Measurements from ENCODE around the gene TPRG1L. TPM values are rescaled to one million over a fixed set of nuclear protein-coding genes. Genes with fewer than 3 reads are reported as not detected.

Gene TPRG1L
- total and polyA plus RNA-seq, 9 donors, result 11.0 to 32.4 (median 30.0) TPM

- no peaks in the 10 kb centered on the region for H3K36me3 ChIP-seq (ENCODE audit: control insufficient read depth, insufficient read depth, low read length)
- H3K27me3 ChIP-seq (ENCODE audit: control insufficient read depth, insufficient read depth, low read length), result peaks cover 2% of the 10 kb centered on the region
- H3K9me3 ChIP-seq (replicated peaks; ENCODE audit: control insufficient read depth, low read depth, low read length), result no peaks in the 10 kb centered on the region
- DNase-seq, result no peak
- H3K4me1 ChIP-seq (ENCODE audit: control insufficient read depth, insufficient read depth, low read length), result peaks cover 22% of the 10 kb centered on the region
- H3K4me3 ChIP-seq (ENCODE audit: low read length), result no peak overlapping the region
- WGBS (ENCODE audit: insufficient coverage), result 84% methylated on average over 22 of the region's 33 CpGs
- no peak overlapping the region for H3K27ac ChIP-seq (ENCODE audit: low read length)
These were observed 33.6 kb upstream of the TPRG1L start for GRCh38 chr1:3590951-3591865.

- Histone ChIP-seq H3K27ac (ENCODE audit: low read length) (no peak overlapping the region), H3K4me3 (ENCODE audit: low read length) (no peak overlapping the region), H3K27me3 (ENCODE audit: control insufficient read depth, insufficient read depth, low read length) (peaks cover 2% of the 10 kb centered on the region), H3K4me1 (ENCODE audit: control insufficient read depth, insufficient read depth, low read length) (peaks cover 39% of the 10 kb centered on the region), H3K36me3 (ENCODE audit: control insufficient read depth, insufficient read depth, low read length) (no peaks in the 10 kb centered on the region), H3K9me3 (replicated peaks; ENCODE audit: control insufficient read depth, low read depth, low read length) (no peaks in the 10 kb centered on the region)
- 59% methylated on average over 8 of the region's 17 CpGs for WGBS (ENCODE audit: insufficient coverage)
- DNase-seq, result no peak
These were observed 31.5 kb upstream of the TPRG1L start for GRCh38 chr1:3593334-3593733.

- Histone ChIP-seq H3K9me3 (replicated peaks; ENCODE audit: control insufficient read depth, low read depth, low read length) (no peaks in the 10 kb centered on the region), H3K4me3 (ENCODE audit: low read length) (no peak overlapping the region), H3K36me3 (ENCODE audit: control insufficient read depth, insufficient read depth, low read length) (no peaks in the 10 kb centered on the region), H3K4me1 (ENCODE audit: control insufficient read depth, insufficient read depth, low read length) (peaks cover 43% of the 10 kb centered on the region), H3K27me3 (ENCODE audit: control insufficient read depth, insufficient read depth, low read length) (peaks cover 2% of the 10 kb centered on the region), H3K27ac (ENCODE audit: low read length) (no peak overlapping the region)
- 56% methylated on average over 10 of the region's 10 CpGs for WGBS (ENCODE audit: insufficient coverage)
- no peak for DNase-seq
These were observed 31.1 kb upstream of the TPRG1L start for GRCh38 chr1:3593745-3594144.

DNA sequence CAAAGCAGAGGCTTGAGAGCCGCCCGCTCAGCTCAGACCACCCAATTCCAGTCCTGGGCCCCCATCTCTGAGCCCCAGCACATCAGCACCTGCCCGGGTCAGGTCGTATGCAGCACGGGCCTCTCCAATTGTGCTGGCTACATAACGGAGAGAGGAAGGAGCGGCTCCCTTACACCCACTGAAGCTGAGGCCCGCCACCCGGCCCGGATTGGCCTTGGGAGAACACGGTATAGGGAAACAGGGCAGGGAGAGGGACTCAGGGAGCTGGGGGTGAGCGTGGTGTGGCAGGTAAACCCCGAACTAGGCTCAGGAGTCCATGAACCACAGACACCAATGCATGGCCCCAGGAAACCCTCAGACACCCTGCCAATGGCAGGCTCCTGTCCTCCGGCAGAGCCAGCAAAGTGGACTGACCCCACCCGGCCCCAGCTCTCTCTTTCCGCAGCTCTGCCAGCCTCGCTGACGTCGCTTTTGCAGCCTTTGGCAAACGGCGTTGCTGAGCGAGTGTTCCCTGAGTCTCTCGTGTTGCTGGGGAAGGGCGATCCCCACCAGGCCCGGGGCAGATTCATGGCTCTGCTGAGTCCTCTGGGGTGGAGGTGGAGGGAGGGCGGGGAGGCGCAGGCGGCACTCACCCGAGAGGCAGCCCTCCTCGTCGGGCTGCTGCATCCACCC is 30.0 kb upstream of the TPRG1L start:
- no peaks in the 10 kb centered on the region for H3K9me3 ChIP-seq (replicated peaks; ENCODE audit: control insufficient read depth, low read depth, low read length)
- no peak overlapping the region for H3K27ac ChIP-seq (ENCODE audit: low read length)
- peak; percentile 53 for DNase-seq
- H3K27me3 ChIP-seq (ENCODE audit: control insufficient read depth, insufficient read depth, low read length), result no peaks in the 10 kb centered on the region
- H3K36me3 ChIP-seq (ENCODE audit: control insufficient read depth, insufficient read depth, low read length), result no peaks in the 10 kb centered on the region
- no peak overlapping the region for H3K4me3 ChIP-seq (ENCODE audit: low read length)
- WGBS (ENCODE audit: insufficient coverage), result 71% methylated on average over 21 of the region's 31 CpGs
- peaks cover 53% of the 10 kb centered on the region for H3K4me1 ChIP-seq (ENCODE audit: control insufficient read depth, insufficient read depth, low read length)

GRCh38 chr1:3595949-3596348 is 28.9 kb upstream of the TPRG1L start:
- peaks cover 44% of the 10 kb centered on the region for H3K4me1 ChIP-seq (ENCODE audit: control insufficient read depth, insufficient read depth, low read length)
- no peak overlapping the region for H3K27ac ChIP-seq (ENCODE audit: low read length)
- H3K36me3 ChIP-seq (ENCODE audit: control insufficient read depth, insufficient read depth, low read length), result no peaks in the 10 kb centered on the region
- 92% methylated on average over 6 of the region's 7 CpGs for WGBS (ENCODE audit: insufficient coverage)
- no peak for DNase-seq
- no peaks in the 10 kb centered on the region for H3K9me3 ChIP-seq (replicated peaks; ENCODE audit: control insufficient read depth, low read depth, low read length)
- H3K4me3 ChIP-seq (ENCODE audit: low read length), result no peak overlapping the region
- no peaks in the 10 kb centered on the region for H3K27me3 ChIP-seq (ENCODE audit: control insufficient read depth, insufficient read depth, low read length)

DNA sequence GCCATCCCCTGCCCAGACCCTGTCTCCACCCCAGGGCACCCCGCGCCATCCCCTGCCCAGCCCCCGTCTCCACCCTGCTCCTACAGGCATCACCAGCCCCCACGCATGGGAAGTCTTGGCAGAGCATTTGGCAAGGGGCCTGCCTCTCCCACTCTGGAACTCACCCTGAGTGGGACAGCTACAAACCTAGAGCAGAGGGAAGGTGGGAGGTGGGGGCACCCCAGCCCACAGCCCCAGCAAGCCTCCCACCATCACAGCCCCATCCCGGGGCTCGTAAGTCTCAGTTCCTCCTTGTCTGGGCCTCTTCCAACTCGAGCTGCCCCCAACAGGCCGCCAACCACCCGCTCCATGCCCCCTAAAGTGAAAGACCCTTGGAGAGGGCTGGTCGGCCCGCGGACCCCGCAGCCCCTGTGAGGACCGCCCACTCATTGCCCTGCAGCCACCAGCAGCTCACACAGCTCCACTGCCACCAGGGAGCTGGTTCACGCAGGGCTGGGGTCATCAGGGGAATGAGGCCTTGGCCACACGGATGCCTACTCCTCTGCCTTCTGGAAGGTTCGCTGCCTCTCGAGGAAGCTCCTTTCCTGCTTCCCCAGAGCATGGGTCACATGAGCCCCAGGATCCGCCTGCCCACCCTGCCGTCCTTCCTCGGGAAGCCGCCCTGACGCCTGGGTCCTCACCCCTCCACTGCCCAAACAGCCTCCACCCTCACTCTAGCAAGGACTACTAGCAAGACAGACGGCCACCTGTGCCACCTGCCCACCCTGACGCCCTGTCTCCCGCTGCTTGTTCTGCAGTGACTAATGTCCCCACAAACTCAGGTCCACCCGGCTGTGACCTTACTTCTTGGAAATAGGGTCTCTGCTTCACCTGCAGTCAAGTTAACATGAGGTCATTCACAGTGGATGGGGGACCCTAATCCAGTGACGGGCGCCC is 27.9 kb upstream of the TPRG1L start:
- H3K27me3 ChIP-seq (ENCODE audit: control insufficient read depth, insufficient read depth, low read length), result no peaks in the 10 kb centered on the region
- no peak for DNase-seq
- 67% methylated on average over 23 of the region's 29 CpGs for WGBS (ENCODE audit: insufficient coverage)

GRCh38 chr1:3597599-3597964 is 27.2 kb upstream of the TPRG1L start:
- Histone ChIP-seq H3K4me3 (ENCODE audit: low read length) (no peak overlapping the region), H3K27me3 (ENCODE audit: control insufficient read depth, insufficient read depth, low read length) (no peaks in the 10 kb centered on the region), H3K9me3 (replicated peaks; ENCODE audit: control insufficient read depth, low read depth, low read length) (no peaks in the 10 kb centered on the region), H3K27ac (ENCODE audit: low read length) (peak overlapping the region; percentile 42), H3K4me1 (ENCODE audit: control insufficient read depth, insufficient read depth, low read length) (peaks cover 44% of the 10 kb centered on the region), H3K36me3 (ENCODE audit: control insufficient read depth, insufficient read depth, low read length) (no peaks in the 10 kb centered on the region)
- WGBS (ENCODE audit: insufficient coverage), result 36% methylated on average over 11 of the region's 11 CpGs
- DNase-seq, result no peak

More for the DNA sequence above, 27.9 kb upstream of the TPRG1L start:
- Histone ChIP-seq H3K4me1 (ENCODE audit: control insufficient read depth, insufficient read depth, low read length) (peaks cover 44% of the 10 kb centered on the region), H3K4me3 (ENCODE audit: low read length) (no peak overlapping the region), H3K9me3 (replicated peaks; ENCODE audit: control insufficient read depth, low read depth, low read length) (no peaks in the 10 kb centered on the region), H3K27ac (ENCODE audit: low read length) (no peak overlapping the region), H3K36me3 (ENCODE audit: control insufficient read depth, insufficient read depth, low read length) (no peaks in the 10 kb centered on the region)

- DNase-seq, result peak; percentile 86
- 4% methylated on average over 22 of the region's 26 CpGs for WGBS (ENCODE audit: insufficient coverage)
- Histone ChIP-seq H3K4me3 (ENCODE audit: low read length) (no peak overlapping the region), H3K27ac (ENCODE audit: low read length) (peak overlapping the region; percentile 42), H3K27me3 (ENCODE audit: control insufficient read depth, insufficient read depth, low read length) (no peaks in the 10 kb centered on the region), H3K4me1 (ENCODE audit: control insufficient read depth, insufficient read depth, low read length) (peaks cover 44% of the 10 kb centered on the region), H3K36me3 (ENCODE audit: control insufficient read depth, insufficient read depth, low read length) (no peaks in the 10 kb centered on the region), H3K9me3 (replicated peaks; ENCODE audit: control insufficient read depth, low read depth, low read length) (no peaks in the 10 kb centered on the region)
These were observed 26.7 kb upstream of the TPRG1L start for GRCh38 chr1:3598051-3598491.

DNA sequence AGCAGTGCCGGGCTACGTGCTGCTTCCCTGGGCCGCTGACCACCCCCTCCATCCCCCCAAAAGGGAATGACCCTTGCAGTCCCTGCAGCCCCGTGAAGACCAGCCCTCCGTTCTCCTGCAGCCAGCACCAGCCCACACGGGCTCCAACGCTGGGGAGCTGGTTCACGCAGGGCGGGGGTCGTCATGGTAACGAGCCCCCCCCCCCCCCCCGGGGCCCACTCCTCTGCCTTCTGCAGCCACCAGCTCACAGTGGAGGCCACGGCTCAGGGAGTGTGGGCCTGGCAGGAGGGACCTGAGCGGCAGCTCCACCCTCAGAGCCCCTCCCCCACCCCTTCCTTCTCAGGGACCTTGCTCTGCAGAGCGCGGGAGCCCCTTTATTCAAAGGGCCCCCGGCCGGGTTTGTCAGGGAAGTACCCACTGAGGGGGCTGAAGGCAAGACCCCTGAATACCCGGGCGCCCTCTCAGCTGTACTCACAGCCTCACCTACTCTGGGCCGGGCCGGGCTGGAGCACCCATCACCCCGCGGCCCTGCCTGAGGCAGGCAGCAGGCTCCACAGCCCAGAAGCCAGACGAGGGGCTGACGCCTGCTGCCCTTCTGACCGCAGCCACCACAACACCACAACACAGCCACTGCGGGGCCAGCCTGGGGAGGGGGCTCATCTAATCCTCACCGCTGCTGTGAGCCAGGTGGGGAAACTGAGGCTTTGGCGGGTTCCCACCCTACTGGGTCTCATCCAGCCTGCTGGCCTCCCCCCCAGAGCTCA is 26.1 kb upstream of the TPRG1L start:
- no peak for DNase-seq
- 16% methylated on average over 22 of the region's 30 CpGs for WGBS (ENCODE audit: insufficient coverage)
- H3K27ac ChIP-seq (ENCODE audit: low read length), result no peak overlapping the region
- no peak overlapping the region for H3K4me3 ChIP-seq (ENCODE audit: low read length)
- peaks cover 41% of the 10 kb centered on the region for H3K4me1 ChIP-seq (ENCODE audit: control insufficient read depth, insufficient read depth, low read length)
- no peaks in the 10 kb centered on the region for H3K9me3 ChIP-seq (replicated peaks; ENCODE audit: control insufficient read depth, low read depth, low read length)
- no peaks in the 10 kb centered on the region for H3K27me3 ChIP-seq (ENCODE audit: control insufficient read depth, insufficient read depth, low read length)
- no peaks in the 10 kb centered on the region for H3K36me3 ChIP-seq (ENCODE audit: control insufficient read depth, insufficient read depth, low read length)
